HG03108 (cell line): Measurements from ENCODE around the gene SLC27A4.

Source experiments
- ATAC-seq: cut with Tn5 transposase; IDR thresholded peaks from one replicate; pipeline ENCODE4 v1.9.1; 2021; ENCODE audit warnings: moderate library complexity; ENCODE audit not compliant: unreplicated experiment

Gene SLC27A4

GRCh38 chr9:128361986-128362646 is 21.8 kb downstream of the SLC27A4 start:
- ATAC-seq = peak; percentile 75

- ATAC-seq = no peak
These were observed 22.4 kb downstream of the SLC27A4 start for GRCh38 chr9:128362774-128363173.

- ATAC-seq = no peak
These were observed 25.2 kb downstream of the SLC27A4 start for GRCh38 chr9:128365525-128365924.

GRCh38 chr9:128369024-128369706 is 28.8 kb downstream of the SLC27A4 start:
- ATAC-seq = no peak

- ATAC-seq = no peak
These were observed 30.0 kb downstream of the SLC27A4 start for GRCh38 chr9:128370367-128370751.

- peak; percentile 93 for ATAC-seq
These were observed 30.7 kb downstream of the SLC27A4 start, which contains the start of gene URM1 for GRCh38 chr9:128370752-128371629. Gene URM1 (plus strand): TSS chr9:128371374. CDS start chr9:128371381, 7 bp downstream.

GRCh38 chr9:128371630-128372117 is 31.3 kb downstream of the SLC27A4 start:
- no peak for ATAC-seq

GRCh38 chr9:128372188-128372641 is 31.9 kb downstream of the SLC27A4 start:
- ATAC-seq = no peak

GRCh38 chr9:128372784-128373183 is 32.5 kb downstream of the SLC27A4 start:
- ATAC-seq = no peak

- ATAC-seq = no peak
These were observed 33.9 kb downstream of the SLC27A4 start for GRCh38 chr9:128374221-128374675.

GRCh38 chr9:128375865-128376264 is 35.5 kb downstream of the SLC27A4 start:
- no peak for ATAC-seq

- ATAC-seq = no peak
These were observed 41.9 kb downstream of the SLC27A4 start for GRCh38 chr9:128382261-128382660.

- no peak for ATAC-seq
These were observed 42.9 kb downstream of the SLC27A4 start for GRCh38 chr9:128383007-128383753.

- no peak for ATAC-seq
These were observed 43.5 kb downstream of the SLC27A4 start for GRCh38 chr9:128383791-128384190.

- ATAC-seq = no peak
These were observed 44.6 kb downstream of the SLC27A4 start for GRCh38 chr9:128384801-128385495.

GRCh38 chr9:128385496-128386460 is 45.5 kb downstream of the SLC27A4 start:
- no peak for ATAC-seq

GRCh38 chr9:128388150-128388549 is 47.8 kb downstream of the SLC27A4 start:
- no peak for ATAC-seq

- ATAC-seq = no peak
These were observed 49.2 kb downstream of the SLC27A4 start for GRCh38 chr9:128389395-128390149.
